ENCODE measurements around the gene KRTAP5-6.

GRCh38 chr11:1693327-1694063 is 3.5 kb upstream of the KRTAP5-6 start:
- peak; percentile 75 to 97 for TF ChIP-seq CTCF (conservative IDR thresholded peaks at IDR 0.05 in 1 of 2, IDR thresholded peaks at IDR 0.05 in 1 of 2; ENCODE audit: extremely low read depth in 1 of 2, insufficient read depth in 1 of 2, low read depth in 1 of 2, low read length in 2 of 2)
- TF ChIP-seq EZH2 (IDR thresholded peaks at IDR 0.05; ENCODE audit: borderline replicate concordance, low read length): no peak
